GM18517 (cell line): Measurements from ENCODE around the gene TCTN1.
"Not testable (repeated sequence)": the region's sequence is repeated elsewhere in the genome, so short reads cannot be mapped to it uniquely, and the experiment has no call there.

Experiments
- ATAC-seq: cut with Tn5 transposase; IDR thresholded peaks from one replicate; pipeline ENCODE4 v1.9.1; 2021; ENCODE audit warnings: mild to moderate bottlenecking, moderate library complexity; ENCODE audit not compliant: unreplicated experiment

TCTN1 gene

DNA sequence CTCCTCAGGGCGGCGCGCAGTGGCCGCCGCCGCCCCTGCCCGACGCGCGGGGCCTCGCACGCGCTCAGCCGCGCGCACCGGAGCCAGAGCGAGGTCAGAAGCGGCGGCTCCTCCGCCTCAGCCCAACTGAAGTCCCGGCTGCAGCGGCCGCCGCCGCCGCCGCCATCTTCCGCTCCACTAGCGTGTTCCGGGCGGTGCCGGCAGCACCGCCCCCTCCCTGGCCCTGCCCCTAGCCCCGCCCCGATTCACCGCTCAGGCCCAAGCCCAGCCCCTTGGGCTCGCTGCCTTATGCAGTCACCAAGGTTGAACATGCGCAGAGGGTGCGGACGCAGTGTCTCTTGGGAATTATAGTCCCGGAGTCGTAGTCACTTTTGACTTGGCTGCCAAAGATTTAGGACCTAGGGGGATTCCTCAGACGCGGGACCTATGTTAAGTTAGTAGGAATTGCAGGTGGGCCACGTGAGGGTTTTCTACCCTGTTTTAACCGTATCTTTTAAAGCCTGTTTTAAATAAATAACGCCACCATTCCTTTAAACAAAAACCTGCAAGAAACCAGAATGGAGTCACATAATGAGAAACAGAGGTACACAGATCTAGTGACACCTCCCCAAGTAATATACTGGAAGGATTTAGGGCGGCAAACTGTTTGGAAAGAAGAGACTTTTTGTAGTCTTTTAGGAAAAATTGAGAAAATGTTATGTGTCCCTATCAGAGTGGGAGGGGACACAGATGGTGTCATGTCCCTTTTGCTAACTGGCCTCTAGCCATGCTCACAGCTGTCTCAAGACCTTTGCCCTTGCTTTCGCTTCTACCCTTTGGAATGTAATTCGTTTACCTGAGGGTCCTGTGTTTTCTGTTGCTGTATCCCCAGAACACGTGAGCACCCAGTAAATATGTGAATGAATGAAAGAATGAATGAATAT, 30.5 kb upstream of the TCTN1 start, which contains the start of gene PPTC7:
TSS of gene PPTC7 (minus strand) at position 182 of the 923 bp plus-strand sequence. CDS start 287 bp downstream, outside the sequence.
- ATAC-seq = peak; percentile 60

DNA sequence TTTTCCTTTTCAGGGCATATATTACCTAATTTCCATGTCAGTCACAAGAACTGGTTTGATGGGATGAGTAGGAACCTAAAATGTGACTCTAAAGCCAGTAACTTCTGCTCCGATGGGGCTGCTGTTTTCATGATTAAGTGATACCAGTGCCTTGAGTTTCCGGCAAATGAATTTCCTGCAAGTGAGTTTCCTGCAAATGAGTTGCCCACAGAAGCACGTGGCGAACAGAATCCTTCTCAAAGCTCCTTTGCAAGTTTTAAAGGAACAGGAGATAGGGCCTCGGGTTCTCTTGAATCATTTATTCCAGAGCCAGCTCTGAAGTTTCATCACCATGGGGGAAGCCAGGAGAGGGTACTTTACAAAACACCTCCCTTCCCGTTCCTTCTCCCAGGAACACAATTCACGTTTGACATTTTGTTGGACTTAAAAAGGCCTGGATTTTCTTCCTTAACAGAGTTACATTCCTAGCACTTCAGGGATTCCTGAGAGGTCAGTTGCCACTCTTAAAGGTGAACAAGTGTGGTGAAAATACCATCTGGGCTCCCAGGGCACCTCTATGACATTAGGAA, 28.6 kb upstream of the TCTN1 start:
- no peak for ATAC-seq

DNA sequence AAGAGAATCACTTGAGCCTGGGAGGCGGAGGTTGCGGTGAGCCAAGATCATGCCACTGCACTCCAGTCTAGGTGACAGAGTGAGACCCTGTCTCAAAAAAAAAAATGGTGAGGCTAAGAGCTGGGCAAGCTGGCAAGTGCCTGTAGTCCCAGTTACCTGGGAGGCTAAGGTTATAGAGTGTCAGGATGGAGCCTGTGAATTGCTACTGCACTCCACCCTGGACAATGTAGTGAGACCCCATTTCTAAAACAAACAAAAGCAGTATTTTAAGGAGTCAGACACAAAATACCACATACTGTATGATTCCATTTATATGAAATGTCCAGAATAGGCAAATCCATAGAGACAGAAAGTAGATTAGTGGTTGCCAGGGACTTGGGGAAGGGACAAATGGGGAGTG, 26.8 kb upstream of the TCTN1 start:
- not testable (repeated sequence) for ATAC-seq

- no peak for ATAC-seq
Observed at GRCh38 chr12:110590059-110590458, 23.9 kb upstream of the TCTN1 start.

DNA sequence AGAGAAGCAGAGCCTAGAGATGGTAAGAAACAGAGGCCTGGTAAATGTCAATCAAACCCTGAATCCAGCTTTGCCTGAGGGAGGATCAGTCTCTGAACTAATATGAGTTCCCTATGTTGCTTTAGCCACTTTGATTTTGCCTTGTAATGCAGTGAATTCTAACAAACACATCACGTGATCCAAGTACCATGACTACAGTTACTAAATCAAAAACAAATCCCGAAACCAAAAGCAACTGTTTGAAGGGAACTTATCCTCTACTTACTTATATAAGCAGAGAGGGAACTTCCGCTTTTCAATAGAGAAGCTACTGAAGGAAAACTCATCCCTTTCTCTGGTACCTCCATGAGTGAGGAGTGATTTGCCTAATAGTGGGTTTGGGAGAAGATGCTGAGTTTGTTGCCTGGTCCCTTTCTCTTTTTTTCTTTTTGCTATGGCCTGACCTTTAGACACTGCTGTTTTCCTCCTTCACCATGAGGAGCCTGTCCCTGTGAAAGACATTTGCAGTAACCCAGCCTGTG, 23.1 kb upstream of the TCTN1 start:
- peak; percentile 90 for ATAC-seq

DNA sequence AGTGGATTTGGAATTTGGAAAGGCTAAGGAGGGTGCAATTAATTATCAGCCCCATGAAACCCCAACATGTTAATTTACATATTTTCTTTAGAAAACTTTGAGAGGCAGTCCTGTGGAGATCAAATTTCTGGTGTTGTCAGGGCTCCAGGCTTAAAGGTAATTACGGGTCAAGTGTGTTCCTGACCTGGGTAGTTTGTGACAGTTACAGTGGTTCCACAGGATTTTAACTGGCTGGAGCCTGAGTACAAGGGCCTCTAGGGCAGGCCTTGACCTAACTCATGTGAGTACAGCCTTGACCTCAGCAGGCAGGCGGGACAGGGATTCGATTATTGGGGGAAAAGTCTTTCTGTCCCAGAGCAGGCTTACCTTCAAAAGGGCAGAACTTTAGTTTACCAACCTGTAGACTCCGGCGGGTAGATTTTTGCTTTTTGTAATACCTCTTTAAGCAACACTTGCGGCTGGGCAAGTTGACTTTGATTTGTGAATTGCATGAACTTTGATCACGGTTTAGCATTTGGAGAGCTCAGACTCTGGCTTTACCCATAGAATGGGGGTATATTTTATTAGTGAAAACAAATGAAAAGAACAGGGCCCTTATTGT, 22.4 kb upstream of the TCTN1 start:
- no peak for ATAC-seq

DNA sequence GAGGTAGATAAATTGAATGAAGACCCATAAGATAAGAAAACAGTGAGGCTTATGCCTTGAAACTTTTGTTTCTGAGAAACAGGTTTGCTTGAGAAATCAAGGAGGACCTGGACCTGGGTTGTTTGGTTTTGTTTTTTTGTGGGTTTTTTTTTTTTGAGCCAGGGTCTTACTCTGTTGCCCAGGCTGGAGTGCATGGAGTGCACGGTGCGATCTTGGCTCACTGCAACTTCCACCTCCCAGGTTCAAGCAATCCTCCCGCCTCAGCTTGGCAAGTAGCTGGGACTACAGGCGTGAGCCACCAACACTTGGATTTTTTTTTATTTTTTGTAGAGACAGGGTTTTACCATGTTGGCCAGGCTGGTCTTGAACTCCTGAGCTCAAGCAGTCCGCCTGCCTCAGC, 21.9 kb upstream of the TCTN1 start:
- no peak for ATAC-seq

DNA sequence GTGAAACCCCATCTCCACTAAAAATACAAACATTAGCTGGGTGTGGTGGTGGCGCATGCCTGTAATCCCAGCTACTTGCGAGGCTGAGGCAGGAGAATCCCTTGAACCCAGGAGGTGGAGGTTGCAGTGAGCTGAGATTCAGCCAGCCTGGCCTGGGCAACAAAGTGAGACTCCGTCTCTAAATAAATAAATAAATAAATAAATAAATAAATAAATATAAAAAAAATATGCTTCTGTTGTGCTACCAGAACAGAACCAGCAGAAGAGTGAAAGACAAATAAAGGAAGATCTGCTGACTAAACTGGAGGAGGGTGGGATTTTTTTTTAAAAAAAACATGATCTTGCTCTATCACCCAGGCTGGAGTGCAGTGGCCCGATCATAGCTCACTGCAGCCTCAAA, 21.0 kb upstream of the TCTN1 start:
- ATAC-seq = not testable (repeated sequence)

DNA sequence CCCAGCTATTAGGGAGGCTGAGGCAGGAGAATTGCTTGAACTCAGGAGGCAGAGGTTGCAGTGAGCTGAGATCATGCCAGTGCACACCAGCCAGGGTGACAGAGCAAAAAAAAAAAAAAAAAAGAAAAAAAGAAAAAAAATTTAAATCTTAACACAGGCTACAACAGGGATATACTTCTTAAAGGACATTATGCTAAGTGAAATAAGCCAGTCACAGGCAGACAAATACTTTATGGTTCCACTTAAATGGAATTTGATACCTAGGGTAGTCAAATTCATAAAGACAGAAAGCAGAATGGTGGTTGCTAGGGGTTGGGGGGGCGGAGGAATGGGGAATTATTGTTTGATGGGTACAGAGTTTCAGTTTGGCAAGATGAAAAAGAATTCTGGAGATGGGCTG, 16.0 kb upstream of the TCTN1 start:
- ATAC-seq = no peak

GRCh38 chr12:110599334-110599733, 14.6 kb upstream of the TCTN1 start:
- ATAC-seq = no peak

DNA sequence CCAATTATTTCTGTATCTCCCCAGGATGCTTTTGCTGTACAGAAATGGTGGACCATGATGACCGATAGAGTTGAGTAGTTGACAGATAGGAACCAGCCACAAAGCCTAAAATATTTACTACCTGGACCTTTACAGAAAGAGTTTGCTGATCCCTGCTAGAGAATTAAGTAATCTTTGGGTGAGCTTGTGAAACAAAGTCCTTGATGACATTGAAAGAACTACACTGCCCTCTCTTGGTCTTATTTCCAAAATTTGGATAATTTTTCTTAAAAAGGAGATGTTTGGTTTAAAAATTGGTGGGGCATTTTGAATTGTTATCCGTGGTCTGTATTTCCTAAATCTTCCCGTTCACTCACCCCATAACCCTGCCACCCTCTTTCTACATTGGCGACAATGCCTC, 13.7 kb upstream of the TCTN1 start:
- ATAC-seq = no peak

GRCh38 chr12:110602085-110602814, 11.7 kb upstream of the TCTN1 start:
- ATAC-seq = not testable (repeated sequence)

GRCh38 chr12:110606253-110606611, 7.7 kb upstream of the TCTN1 start:
- ATAC-seq = no peak

- ATAC-seq = no peak
Observed at GRCh38 chr12:110613071-110613770, 708 bp upstream of the TCTN1 start.

- no peak for ATAC-seq
Observed at GRCh38 chr12:110615171-110615570, 1.2 kb downstream of the TCTN1 start.

DNA sequence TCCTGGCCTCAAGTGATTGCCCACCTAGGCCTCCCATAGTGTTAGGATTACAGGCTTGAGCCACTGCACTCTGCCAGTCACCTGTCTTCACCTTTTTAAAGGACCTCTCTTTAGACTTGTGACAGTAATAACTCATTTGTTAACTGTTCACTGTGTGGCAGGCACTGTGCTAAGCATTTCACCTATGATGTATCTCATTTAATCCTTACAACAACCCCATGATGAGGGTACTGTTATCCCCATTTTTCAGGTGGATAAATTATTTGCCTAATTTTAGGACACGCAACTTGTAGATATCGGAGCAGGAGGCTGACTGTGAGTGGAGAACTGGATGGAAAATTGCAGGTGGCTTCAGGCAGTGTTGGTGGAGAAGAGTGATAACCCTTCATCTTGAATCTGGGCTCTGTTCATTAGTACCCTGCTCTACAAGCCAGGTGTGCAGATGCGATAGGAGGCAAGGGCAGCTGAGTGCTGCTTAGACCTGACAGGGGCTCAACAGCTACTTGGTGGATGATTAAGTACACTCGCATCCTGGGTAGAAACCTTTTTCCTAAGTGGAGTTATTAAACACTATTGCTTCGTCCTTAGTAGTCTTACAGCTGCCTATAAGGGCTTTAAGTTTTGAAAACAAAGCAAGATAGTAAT, 2.7 kb downstream of the TCTN1 start:
- no peak for ATAC-seq

DNA sequence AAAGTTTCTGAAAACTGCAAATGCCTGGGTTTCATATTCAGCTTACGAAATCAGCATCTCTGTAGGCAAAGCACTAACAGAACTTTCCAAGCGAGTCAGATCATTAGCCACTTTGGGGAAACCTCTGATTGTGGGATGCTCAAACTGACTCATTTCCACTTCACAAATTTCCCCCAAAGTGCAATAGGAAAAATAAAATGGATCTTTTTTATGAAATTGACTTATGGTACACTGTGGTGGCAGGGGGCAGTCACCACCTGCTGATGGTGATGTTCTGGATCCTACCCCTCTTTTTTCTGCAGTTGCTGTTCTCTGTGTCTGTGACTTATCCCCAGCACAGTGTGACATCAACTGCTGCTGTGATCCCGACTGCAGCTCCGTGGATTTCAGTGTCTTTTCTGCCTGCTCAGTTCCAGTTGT, 5.6 kb downstream of the TCTN1 start:
- no peak for ATAC-seq

DNA sequence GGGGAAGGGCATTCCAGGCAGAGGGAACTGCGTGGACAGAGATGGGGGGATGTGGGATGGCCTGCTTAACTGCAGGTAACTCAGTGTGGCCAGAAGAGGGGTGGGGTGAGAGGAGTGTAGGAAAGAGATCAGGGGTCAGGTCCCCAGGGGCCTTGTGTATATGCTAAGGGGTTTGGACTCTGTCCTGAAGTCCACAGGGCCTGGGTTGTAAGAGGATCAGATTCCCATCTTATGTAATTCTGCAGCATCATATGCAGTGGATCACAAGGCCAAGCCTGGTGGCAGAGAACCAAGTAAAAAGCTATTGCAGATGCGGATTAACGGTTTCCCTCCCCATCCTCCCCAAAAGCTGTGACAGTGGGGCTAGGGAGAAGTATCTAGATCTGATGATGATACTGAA, 8.7 kb downstream of the TCTN1 start:
- ATAC-seq = no peak

GRCh38 chr12:110627500-110628195, 13.7 kb downstream of the TCTN1 start:
- ATAC-seq = no peak
